SK-N-SH (cell line): ENCODE results near the gene FTO. TPM values are rescaled to one million over a fixed set of nuclear protein-coding genes. Genes with fewer than 3 reads are reported as not detected.

Experiments used
- CTCF ChIA-PET: fragments of 300-600, 350-600 bp; formaldehyde crosslinking; extraction: SDS; loops from one replicate; lab custom pipeline; 2021; lab: Yijun Ruan, JAX
- POLR2A ChIA-PET: fragments of 350-600 bp; sonication (Branson Sonifier 250); formaldehyde crosslinking; extraction: SDS; loops from one replicate; lab custom pipeline; 2020; ENCODE audit warnings: antibody characterized with exemption, inconsistent platforms; lab: Yijun Ruan, JAX
- DNase-seq: peaks from one replicate; pipeline ENCODE4 v3.0.0; 2012
- H2AFZ ChIP-seq: fragments of 200-600 bp; sonication (generic); 2 replicates; pipeline ENCODE4 v1.8.1; 2016; ENCODE audit warnings: antibody characterized with exemption, mild to moderate bottlenecking, low read depth
- H3F3A ChIP-seq: fragments of 200-600 bp; sonication (generic); replicated peaks from 2 replicates; pipeline ENCODE3; 2016; ENCODE audit warnings: antibody characterized with exemption, mild to moderate bottlenecking; ENCODE audit not compliant: insufficient read depth
- H3K27ac ChIP-seq, 2 experiments: fragments of 200-500 bp in 1 of 2; fragments of 200-600 bp in 1 of 2; sonication (Bioruptor generic) in 1 of 2; sonication (generic), shearing (Covaris generic) in 1 of 2; 2 replicates each; pipeline versions ENCODE4 v1.5.1 to v1.6.1; 2014 to 2016; ENCODE audit warnings: low read depth in 2 of 2, inconsistent platforms in 1 of 2, low read length in 1 of 2, mild to moderate bottlenecking in 1 of 2, mixed read lengths in 1 of 2
- H3K27me3 ChIP-seq: fragments of 200-600 bp; sonication (generic), shearing (Covaris generic); 2 replicates; pipeline ENCODE4 v1.6.1; 2016; ENCODE audit warnings: mixed run types; ENCODE audit not compliant: insufficient read depth
- H3K36me3 ChIP-seq, 2 experiments: fragments of 200-500 bp in 1 of 2; fragments of 200-600 bp in 1 of 2; sonication (Bioruptor generic) in 1 of 2; sonication (generic) in 1 of 2; replicated peaks in 1 of 2; 2 replicates each; pipeline versions ENCODE3 to v1.5.1; 2014 to 2016; ENCODE audit warnings: low read length in 1 of 2, mild to moderate bottlenecking in 1 of 2; ENCODE audit not compliant: insufficient read depth in 2 of 2, control insufficient read depth in 1 of 2
- H3K4me1 ChIP-seq, 2 experiments: fragments of 200-500 bp in 1 of 2; fragments of 200-600 bp in 1 of 2; sonication (Bioruptor generic) in 1 of 2; sonication (generic), shearing (Covaris generic) in 1 of 2; 2 replicates each; pipeline versions ENCODE4 v1.5.1 to v1.6.1; 2014 to 2016; ENCODE audit warnings: low read depth in 1 of 2, low read length in 1 of 2, mixed run types in 1 of 2; ENCODE audit not compliant: insufficient read depth in 2 of 2, control insufficient read depth in 1 of 2
- H3K4me2 ChIP-seq: fragments of 200-600 bp; sonication (generic), shearing (Covaris generic); 2 replicates; pipeline ENCODE4 v1.6.1; 2017; ENCODE audit warnings: mixed run types
- H3K4me3 ChIP-seq, 2 experiments: fragments of 200-500 bp in 1 of 2; fragments of 200-600 bp in 1 of 2; sonication (Bioruptor generic) in 1 of 2; sonication (generic), shearing (Covaris generic) in 1 of 2; 2 replicates each; pipeline versions ENCODE4 v1.5.1 to v1.8.1; 2014 to 2016; ENCODE audit warnings: low read depth in 2 of 2, inconsistent platforms in 1 of 2, low read length in 1 of 2, mild to moderate bottlenecking in 1 of 2, mixed read lengths in 1 of 2, moderate library complexity in 1 of 2
- H3K79me2 ChIP-seq: fragments of 200-600 bp; sonication (generic); 2 replicates; pipeline ENCODE4 v1.8.1; 2017; ENCODE audit warnings: mild to moderate bottlenecking; ENCODE audit not compliant: insufficient read depth
- H3K9ac ChIP-seq: fragments of 200-600 bp; sonication (generic); 2 replicates; pipeline ENCODE4 v1.6.1; 2017; ENCODE audit warnings: mixed run types
- H3K9me2 ChIP-seq: fragments of 200-600 bp; sonication (generic); 2 replicates; pipeline ENCODE4 v1.6.1; 2017; ENCODE audit warnings: mixed run types
- H3K9me3 ChIP-seq: fragments of 200-600 bp; sonication (generic); 2 replicates; pipeline ENCODE4 v1.6.1; 2017; ENCODE audit warnings: mixed run types, mild to moderate bottlenecking, moderate library complexity
- H4K20me1 ChIP-seq: fragments of 200-600 bp; sonication (generic); 2 replicates; pipeline ENCODE4 v1.6.1; 2017; ENCODE audit warnings: mild to moderate bottlenecking, mixed run types; ENCODE audit not compliant: insufficient read depth
- CHD2 ChIP-seq: fragments of 150-350 bp; IDR thresholded peaks from 2 replicates; pipeline ENCODE4 v1.6.1; 2018; ENCODE audit warnings: low read length; ENCODE audit not compliant: partially characterized antibody
- ELF1 ChIP-seq: IDR thresholded peaks from 2 replicates; pipeline ENCODE4 v1.4.0; 2012
- EZH2phosphoT487 ChIP-seq: fragments of 200-600 bp; sonication (generic); IDR thresholded peaks from 2 replicates; pipeline ENCODE4 v1.6.1; 2017; ENCODE audit warnings: low read depth, mixed run types, mild to moderate bottlenecking, antibody characterized with exemption, moderate library complexity, borderline replicate concordance
- FOSL2 ChIP-seq: IDR thresholded peaks from 2 replicates; pipeline ENCODE4 v1.4.0; 2012; ENCODE audit warnings: low read depth, mild to moderate bottlenecking, moderate library complexity, borderline replicate concordance
- FOXJ3 ChIP-seq: sonication (generic); formaldehyde crosslinking; IDR thresholded peaks from 2 replicates; pipeline ENCODE4 v1.5.1; 2020; ENCODE audit warnings: mild to moderate bottlenecking, missing genetic modification reagents
- FOXM1 ChIP-seq: IDR thresholded peaks from 2 replicates; pipeline ENCODE4 v1.4.0; 2012; ENCODE audit warnings: low read depth, mild to moderate bottlenecking
- GATA2 ChIP-seq: sonication (generic); formaldehyde crosslinking; IDR thresholded peaks from 2 replicates; pipeline ENCODE4 v1.5.0; 2020; ENCODE audit warnings: mild to moderate bottlenecking, missing genetic modification reagents
- MXI1 ChIP-seq: IDR thresholded peaks from 2 replicates; pipeline ENCODE4 v1.6.1; 2012; ENCODE audit warnings: mild to moderate bottlenecking, low read depth, low read length, improper control_type of control experiment
- NFIC ChIP-seq: IDR thresholded peaks from 2 replicates; pipeline ENCODE4 v1.4.0; 2012; ENCODE audit warnings: borderline replicate concordance
- NRF1 ChIP-seq: IDR thresholded peaks from 2 replicates; pipeline ENCODE4 v1.6.1; 2012; ENCODE audit warnings: low read depth, mild to moderate bottlenecking, low read length
- RAD21 ChIP-seq: IDR thresholded peaks from 2 replicates; pipeline ENCODE4 v1.6.1; 2012; ENCODE audit warnings: mild to moderate bottlenecking, low read length
- RCOR1 ChIP-seq: fragments of 150-350 bp; IDR thresholded peaks from 2 replicates; pipeline ENCODE4 v1.6.1; 2017; ENCODE audit warnings: antibody characterized with exemption, low read length
- RFX5 ChIP-seq: IDR thresholded peaks from 2 replicates; pipeline ENCODE4 v1.6.1; 2012; ENCODE audit warnings: mild to moderate bottlenecking, improper control_type of control experiment, low read length
- SMC3 ChIP-seq: IDR thresholded peaks from 2 replicates; pipeline ENCODE4 v1.6.1; 2012; ENCODE audit warnings: low read depth, low read length, improper control_type of control experiment
- TCF12 ChIP-seq: IDR thresholded peaks from 2 replicates; pipeline ENCODE4 v1.4.0; 2012
- TEAD4 ChIP-seq: IDR thresholded peaks from 2 replicates; pipeline ENCODE4 v1.4.0; 2012; ENCODE audit warnings: mild to moderate bottlenecking, borderline replicate concordance; ENCODE audit not compliant: insufficient read depth
- WGBS: methylation state at CpG from one replicate; pipeline ENCODE4 v1.1.6; 2017; ENCODE audit warnings: low lambda C conversion rate; 5-methylcytosine and 5-hydroxymethylcytosine counted together
- polyA plus RNA-seq, 3 experiments: library from polyadenylated mRNA; depleted of rRNA; stranded (reverse); fragments of >200 nt; gene quantifications; 2 replicates each; pipeline ENCODE4 v1.2.3, GENCODE V29; 2012
- TF ChIP-seq, protein P1 (sequence below): fragments of 150-350 bp; IDR thresholded peaks from 2 replicates; pipeline ENCODE4 v1.6.1; 2016; ENCODE audit warnings: mild to moderate bottlenecking, low read depth, low read length
- TF ChIP-seq, protein P2 (sequence below): IDR thresholded peaks from 2 replicates; pipeline ENCODE4 v1.4.0; 2012; ENCODE audit warnings: low read depth
- TF ChIP-seq, protein P3 (sequence below): IDR thresholded peaks from 2 replicates; pipeline ENCODE4 v1.4.0; 2012; ENCODE audit warnings: low read depth, borderline replicate concordance

Gene FTO
- polyA plus RNA-seq, 1 of the 3 experiments (the other 2 are of a cell fraction): 41.2 TPM

DNA sequence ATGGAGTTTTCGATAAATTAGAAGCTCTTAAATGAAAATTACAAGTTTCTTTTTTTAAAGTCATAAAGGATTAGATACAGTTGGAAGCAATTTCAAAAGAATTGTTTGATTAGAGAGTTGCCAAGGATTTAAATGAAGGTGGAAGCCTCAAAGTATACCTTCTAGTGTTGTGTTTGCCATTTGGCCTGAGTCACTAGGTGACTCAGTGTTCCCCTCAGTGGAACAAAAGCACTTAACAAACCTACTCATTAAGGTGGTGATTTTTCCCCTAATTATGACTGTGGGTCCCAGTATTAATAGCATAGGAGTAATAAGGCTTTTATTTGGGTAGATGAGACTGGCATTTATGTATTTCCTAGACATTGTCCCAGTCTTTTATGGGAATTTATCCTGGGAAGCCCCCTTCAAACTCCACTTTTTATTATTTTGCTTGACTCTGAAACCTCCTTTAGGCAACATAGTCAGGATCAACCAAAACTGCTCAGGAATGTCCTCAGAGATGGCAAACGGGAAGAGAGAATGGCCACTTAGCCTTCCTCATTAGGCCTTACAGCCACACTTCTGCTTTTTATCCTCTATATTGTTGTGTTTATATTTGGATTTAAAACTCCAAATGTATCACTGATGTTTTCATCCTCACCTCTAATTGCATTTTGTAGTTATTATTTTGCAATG lies 161.0 kb downstream of the FTO start:
- CTCF ChIA-PET: no interaction called here
- Histone ChIP-seq H3K4me3 (no peak overlapping the region), H3K9ac (no peak overlapping the region), H3K4me2 (no peak overlapping the region), H4K20me1 (no peaks in the 10 kb centered on the region), H3K36me3 (peaks cover 0 to 4% of the 10 kb centered on the region in 2 experiments), H3F3A (no peaks in the 10 kb centered on the region), H3K27ac (0 out of 4 replicates have a peak overlapping the region, but pooled peaks of 1 of the 2 experiments have one; percentile 1), H3K9me2 (no peaks in the 10 kb centered on the region), H3K79me2 (no peaks in the 10 kb centered on the region), H3K4me1 (no peaks in the 10 kb centered on the region; a peak in 1 of 4 replicates), H2AFZ (no peak overlapping the region), H3K27me3 (no peaks in the 10 kb centered on the region), H3K9me3 (no peaks in the 10 kb centered on the region)
- POLR2A ChIA-PET: no interaction called here
- TF ChIP-seq FOSL2: peak; percentile 29; the same call in 1 of the 2 replicates
- TF ChIP-seq CHD2: no peak
- TF ChIP-seq NRF1: no peak
- DNase-seq: no peak
- 92% methylated on average over 2 of the region's 2 CpGs for WGBS

- no peak for DNase-seq
- H3F3A ChIP-seq: no peaks in the 10 kb centered on the region
- H3K36me3 ChIP-seq: peaks cover 0 to 7% of the 10 kb centered on the region in 2 experiments
- H3K9ac ChIP-seq: no peak overlapping the region
- no peaks in the 10 kb centered on the region; a peak in 1 of 4 replicates for H3K4me1 ChIP-seq
- H3K27ac ChIP-seq: no peak overlapping the region
- H3K4me2 ChIP-seq: no peak overlapping the region
- H3K9me3 ChIP-seq: no peaks in the 10 kb centered on the region
- TF ChIP-seq, protein P1, sequence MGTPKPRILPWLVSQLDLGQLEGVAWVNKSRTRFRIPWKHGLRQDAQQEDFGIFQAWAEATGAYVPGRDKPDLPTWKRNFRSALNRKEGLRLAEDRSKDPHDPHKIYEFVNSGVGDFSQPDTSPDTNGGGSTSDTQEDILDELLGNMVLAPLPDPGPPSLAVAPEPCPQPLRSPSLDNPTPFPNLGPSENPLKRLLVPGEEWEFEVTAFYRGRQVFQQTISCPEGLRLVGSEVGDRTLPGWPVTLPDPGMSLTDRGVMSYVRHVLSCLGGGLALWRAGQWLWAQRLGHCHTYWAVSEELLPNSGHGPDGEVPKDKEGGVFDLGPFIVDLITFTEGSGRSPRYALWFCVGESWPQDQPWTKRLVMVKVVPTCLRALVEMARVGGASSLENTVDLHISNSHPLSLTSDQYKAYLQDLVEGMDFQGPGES: no peak
- TF ChIP-seq FOXJ3 (CRISPR knock-in tag) (no peak), RFX5 (no peak), TEAD4 (no peak), RAD21 (no peak), TCF12 (no peak), MXI1 (no peak), SMC3 (no peak), NRF1 (no peak)
- TF ChIP-seq, all 33 proteins: peak for 0
- Histone ChIP-seq H3K4me3 (no peak overlapping the region), H4K20me1 (no peaks in the 10 kb centered on the region), H3K79me2 (no peaks in the 10 kb centered on the region), H3K9me2 (no peaks in the 10 kb centered on the region), H2AFZ (no peak overlapping the region), H3K27me3 (no peaks in the 10 kb centered on the region)
- ChIA-PET CTCF (no interaction called here), POLR2A (no interaction called here)
- WGBS: 21% methylated on average over 1 of the region's 1 CpG
These were observed 161.5 kb downstream of the FTO start for GRCh38 chr16:53865494-53865863.

DNA sequence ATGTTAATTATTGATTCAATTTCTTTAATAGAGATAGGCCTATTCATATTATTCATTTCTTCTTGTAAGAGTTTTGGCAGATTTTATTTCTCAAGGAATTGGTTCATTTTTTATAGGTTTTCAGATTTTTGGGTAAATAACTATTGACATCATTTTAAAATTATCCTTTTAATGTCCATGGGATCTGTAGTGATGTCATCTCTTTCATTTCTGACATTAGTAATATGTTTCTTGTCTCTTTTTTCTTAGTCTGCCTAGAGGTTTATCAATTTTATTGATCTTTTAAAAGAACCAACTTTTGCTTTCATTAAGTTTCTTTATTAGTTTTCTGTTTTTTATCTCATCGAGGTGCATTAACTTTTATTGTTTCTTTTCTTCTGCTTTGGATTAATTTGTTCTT lies 162.6 kb downstream of the FTO start:
- no peaks in the 10 kb centered on the region for H3F3A ChIP-seq
- H3K9me3 ChIP-seq: no peaks in the 10 kb centered on the region
- ChIA-PET CTCF (interaction anchor here (0.6 kb wide), 1 partner anchor 15 kb away, joined by 3 read pairs; no protein-coding TSS in a partner anchor), POLR2A (no interaction called here)
- peaks cover 0 to 8% of the 10 kb centered on the region in 2 experiments for H3K36me3 ChIP-seq
- no peak overlapping the region for H3K4me3 ChIP-seq
- 93% methylated on average over 1 of the region's 1 CpG for WGBS
- no peak overlapping the region for H2AFZ ChIP-seq
- H3K4me2 ChIP-seq: no peak overlapping the region
- no peaks in the 10 kb centered on the region for H3K27me3 ChIP-seq
- DNase-seq: no peak
- no peak overlapping the region for H3K27ac ChIP-seq
- H3K9ac ChIP-seq: no peak overlapping the region
- no peaks in the 10 kb centered on the region; a peak in 1 of 4 replicates for H3K4me1 ChIP-seq
- H4K20me1 ChIP-seq: no peaks in the 10 kb centered on the region
- H3K9me2 ChIP-seq: no peaks in the 10 kb centered on the region
- no peaks in the 10 kb centered on the region for H3K79me2 ChIP-seq
- TF ChIP-seq, protein P2, sequence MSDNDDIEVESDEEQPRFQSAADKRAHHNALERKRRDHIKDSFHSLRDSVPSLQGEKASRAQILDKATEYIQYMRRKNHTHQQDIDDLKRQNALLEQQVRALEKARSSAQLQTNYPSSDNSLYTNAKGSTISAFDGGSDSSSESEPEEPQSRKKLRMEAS: no peak
- TF ChIP-seq FOXM1: no peak
- TF ChIP-seq NFIC: no peak
- TF ChIP-seq RAD21: no peak
- TF ChIP-seq, protein P3, sequence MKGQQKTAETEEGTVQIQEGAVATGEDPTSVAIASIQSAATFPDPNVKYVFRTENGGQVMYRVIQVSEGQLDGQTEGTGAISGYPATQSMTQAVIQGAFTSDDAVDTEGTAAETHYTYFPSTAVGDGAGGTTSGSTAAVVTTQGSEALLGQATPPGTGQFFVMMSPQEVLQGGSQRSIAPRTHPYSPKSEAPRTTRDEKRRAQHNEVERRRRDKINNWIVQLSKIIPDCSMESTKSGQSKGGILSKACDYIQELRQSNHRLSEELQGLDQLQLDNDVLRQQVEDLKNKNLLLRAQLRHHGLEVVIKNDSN: no peak
- TF ChIP-seq RCOR1: no peak
- no peak for TF ChIP-seq ELF1
- TF ChIP-seq GATA2 (CRISPR knock-in tag): no peak
- no peak for TF ChIP-seq EZH2phosphoT487
- TF ChIP-seq SMC3: no peak
- no peak for TF ChIP-seq RFX5
